ENCODE results near the gene ERN2. TPM values are rescaled to one million over a fixed set of nuclear protein-coding genes. Genes with fewer than 3 reads are reported as not detected.
"Not testable (repeated sequence)": the region's sequence is repeated elsewhere in the genome, so short reads cannot be mapped to it uniquely, and the experiment has no call there.

The ERN2 gene
- total RNA-seq, 2 donors from 2014 or later: 0.99 to 5.2 TPM

DNA sequence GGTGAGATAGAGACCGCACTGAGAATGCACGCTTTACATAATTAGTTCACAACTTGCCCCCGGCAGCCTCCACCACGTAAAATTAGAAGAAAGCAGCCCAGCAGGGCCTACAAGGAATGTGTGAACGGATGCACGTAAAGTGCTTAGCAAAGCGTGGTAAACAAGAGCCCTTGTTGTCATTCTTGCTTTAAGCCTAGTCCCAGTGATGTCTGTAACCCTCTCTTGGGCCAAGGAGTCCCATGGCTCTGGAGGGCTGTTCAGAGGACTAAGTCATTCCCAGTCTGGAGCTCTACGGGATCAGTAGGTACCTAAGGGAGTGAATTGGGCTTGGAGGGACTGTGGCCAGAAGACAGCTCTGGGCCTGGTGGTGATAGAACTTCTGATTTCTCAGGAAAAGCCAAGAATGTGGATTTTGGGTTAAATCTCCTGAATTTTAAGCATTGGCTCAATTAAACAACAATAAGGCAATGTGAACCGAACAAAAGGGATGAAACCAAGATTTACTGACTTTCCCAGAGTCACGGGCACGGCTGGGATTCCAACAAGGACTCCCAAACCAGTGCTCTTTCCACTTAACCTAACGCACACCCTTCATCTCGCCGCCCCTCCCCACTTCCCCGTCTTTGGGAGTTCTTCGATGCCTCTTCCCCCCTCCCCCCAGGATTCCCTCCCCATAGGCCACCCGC lies 41.0 kb upstream of the ERN2 start:
- Histone ChIP-seq H3K36me3 (replicated peaks in 1 of 2; ENCODE audit: insufficient read depth in 1 of 2, low read depth in 2 of 2) (no peaks in the 10 kb centered on the region), H3K27ac (no peak overlapping the region), H3K27me3 (peaks cover 0 to 23% of the 10 kb centered on the region in 2 donors), H3K4me3 (no peak overlapping the region), H3K4me1 (peaks cover 12% of the 10 kb centered on the region), H3K9me3 (no peaks in the 10 kb centered on the region)
- ATAC-seq (no peak), DNase-seq (no peak)
- intact Hi-C loops (cut with DNase I): no loop called here
- TF ChIP-seq, protein P1, sequence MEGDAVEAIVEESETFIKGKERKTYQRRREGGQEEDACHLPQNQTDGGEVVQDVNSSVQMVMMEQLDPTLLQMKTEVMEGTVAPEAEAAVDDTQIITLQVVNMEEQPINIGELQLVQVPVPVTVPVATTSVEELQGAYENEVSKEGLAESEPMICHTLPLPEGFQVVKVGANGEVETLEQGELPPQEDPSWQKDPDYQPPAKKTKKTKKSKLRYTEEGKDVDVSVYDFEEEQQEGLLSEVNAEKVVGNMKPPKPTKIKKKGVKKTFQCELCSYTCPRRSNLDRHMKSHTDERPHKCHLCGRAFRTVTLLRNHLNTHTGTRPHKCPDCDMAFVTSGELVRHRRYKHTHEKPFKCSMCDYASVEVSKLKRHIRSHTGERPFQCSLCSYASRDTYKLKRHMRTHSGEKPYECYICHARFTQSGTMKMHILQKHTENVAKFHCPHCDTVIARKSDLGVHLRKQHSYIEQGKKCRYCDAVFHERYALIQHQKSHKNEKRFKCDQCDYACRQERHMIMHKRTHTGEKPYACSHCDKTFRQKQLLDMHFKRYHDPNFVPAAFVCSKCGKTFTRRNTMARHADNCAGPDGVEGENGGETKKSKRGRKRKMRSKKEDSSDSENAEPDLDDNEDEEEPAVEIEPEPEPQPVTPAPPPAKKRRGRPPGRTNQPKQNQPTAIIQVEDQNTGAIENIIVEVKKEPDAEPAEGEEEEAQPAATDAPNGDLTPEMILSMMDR (IDR thresholded peaks at IDR 0.05): no peak
- no peak for TF ChIP-seq POLR2A (IDR thresholded peaks at IDR 0.05)
- WGBS, 2 donors: 44 to 53% methylated on average over 15 to 17 of the region's 17 CpGs

DNA sequence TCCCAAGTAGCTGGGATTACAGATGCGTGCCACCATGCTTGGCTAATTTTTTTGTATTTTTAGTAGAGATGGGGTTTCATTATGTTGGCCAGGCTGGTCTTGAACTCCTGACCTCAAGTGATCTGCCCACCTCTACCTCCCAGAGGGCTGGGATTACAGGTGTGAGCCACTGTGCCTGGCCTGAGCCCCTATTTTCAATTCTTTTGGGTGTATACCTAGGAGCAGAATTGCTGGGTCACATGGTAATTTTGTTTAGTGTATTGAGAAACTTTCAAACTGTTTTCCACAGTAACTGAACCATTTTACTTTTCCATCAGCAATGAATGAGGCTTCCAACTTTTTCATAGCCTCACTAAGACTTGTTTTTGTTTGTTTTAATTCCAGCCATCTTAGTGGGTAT lies 38.0 kb upstream of the ERN2 start:
- intact Hi-C loops (cut with DNase I); H3K27ac ChIP-seq; ATAC-seq; H3K9me3 ChIP-seq; H3K4me3 ChIP-seq; H3K36me3 ChIP-seq (replicated peaks in 1 of 2; ENCODE audit: insufficient read depth in 1 of 2, low read depth in 2 of 2); DNase-seq: not testable (repeated sequence)
- 75 to 100% methylated on average over 1 of the region's 1 CpG for WGBS, 2 donors
- H3K4me1 ChIP-seq: peaks cover 12% of the 10 kb centered on the region
- H3K27me3 ChIP-seq: peaks cover 0 to 16% of the 10 kb centered on the region in 2 donors

DNA sequence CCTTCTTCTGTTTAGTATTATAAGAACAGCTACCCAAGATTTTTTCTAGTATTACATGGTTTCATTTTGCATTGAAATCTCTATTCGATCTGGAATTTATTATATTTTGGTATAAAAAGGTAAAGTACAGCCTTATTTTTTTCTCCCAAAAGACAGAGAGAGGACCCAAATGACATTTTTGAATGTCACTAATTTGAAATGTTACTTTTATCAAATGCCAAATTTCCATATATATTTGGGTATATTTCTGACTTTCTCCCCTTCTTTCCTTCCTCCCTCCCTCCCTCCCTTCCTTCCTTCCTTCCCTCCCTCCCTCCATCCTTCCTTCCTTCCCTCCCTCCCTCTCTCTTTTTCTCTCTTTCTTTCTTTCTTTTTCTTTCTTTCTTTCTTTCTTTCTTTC lies 35.6 kb upstream of the ERN2 start:
- DNase-seq (no peak), ATAC-seq (no peak)
- Histone ChIP-seq H3K36me3 (replicated peaks in 1 of 2; ENCODE audit: insufficient read depth in 1 of 2, low read depth in 2 of 2) (no peaks in the 10 kb centered on the region), H3K27ac (no peak overlapping the region), H3K4me1 (no peaks in the 10 kb centered on the region), H3K9me3 (no peaks in the 10 kb centered on the region), H3K4me3 (no peak overlapping the region), H3K27me3 (no peaks in the 10 kb centered on the region)
- intact Hi-C loops (cut with DNase I): no loop called here
- no peak for TF ChIP-seq POLR2A (IDR thresholded peaks at IDR 0.05)
- TF ChIP-seq, protein P1 (IDR thresholded peaks at IDR 0.05): no peak
- 38 to 44% methylated on average over 1 of the region's 1 CpG for WGBS, 2 donors

GRCh38 chr16:23745263-23745662 lies 32.2 kb upstream of the ERN2 start:
- WGBS, 2 donors: 67% methylated on average over 4 of the region's 4 CpGs

GRCh38 chr16:23742766-23743165 lies 29.7 kb upstream of the ERN2 start:
- DNase-seq: no peak

More at GRCh38 chr16:23745263-23745662, 32.2 kb upstream of the ERN2 start:
- no peak for ATAC-seq
- no peaks in the 10 kb centered on the region for H3K36me3 ChIP-seq (replicated peaks in 1 of 2; ENCODE audit: insufficient read depth in 1 of 2, low read depth in 2 of 2)
- intact Hi-C loops (cut with DNase I): no loop called here
- H3K27ac ChIP-seq: no peak overlapping the region
- H3K4me3 ChIP-seq: no peak overlapping the region
- no peak for DNase-seq
- H3K4me1 ChIP-seq: no peaks in the 10 kb centered on the region
- TF ChIP-seq, protein P1 (IDR thresholded peaks at IDR 0.05): no peak
- H3K9me3 ChIP-seq: no peaks in the 10 kb centered on the region
- no peaks in the 10 kb centered on the region for H3K27me3 ChIP-seq

More at GRCh38 chr16:23742766-23743165, 29.7 kb upstream of the ERN2 start:
- no peak overlapping the region for H3K4me3 ChIP-seq
- ATAC-seq: no peak
- H3K4me1 ChIP-seq: no peaks in the 10 kb centered on the region
- no peaks in the 10 kb centered on the region for H3K27me3 ChIP-seq
- no peaks in the 10 kb centered on the region for H3K36me3 ChIP-seq (replicated peaks in 1 of 2; ENCODE audit: insufficient read depth in 1 of 2, low read depth in 2 of 2)
- H3K27ac ChIP-seq: no peak overlapping the region
- TF ChIP-seq, protein P1 (IDR thresholded peaks at IDR 0.05): no peak
- TF ChIP-seq POLR2A (IDR thresholded peaks at IDR 0.05): no peak
- WGBS, 2 donors: 22 to 37% methylated on average over 4 of the region's 4 CpGs
- no peaks in the 10 kb centered on the region for H3K9me3 ChIP-seq
- intact Hi-C loops (cut with DNase I): no loop called here

Data from body of pancreas (tissue), 4 donors.